Endodermal cell (in vitro differentiated cells): ENCODE measurements around the gene CXCL5. TPM values are rescaled to one million over a fixed set of nuclear protein-coding genes. Genes with fewer than 3 reads are reported as not detected.

Experiments used
- DNase-seq: peaks from one replicate; pipeline ENCODE4 v3.0.0-alpha.2; 2017
- H3K27ac ChIP-seq: 2 replicates; pipeline ENCODE4 v1.5.1; 2013; ENCODE audit warnings: mild to moderate bottlenecking, low read depth, low read length, moderate library complexity
- H3K27me3 ChIP-seq: 2 replicates; pipeline ENCODE4 v1.6.1; 2013; ENCODE audit warnings: mild to moderate bottlenecking, low read length, moderate library complexity; ENCODE audit not compliant: insufficient read depth, control insufficient read depth, poor library complexity, severe bottlenecking
- H3K36me3 ChIP-seq: 2 replicates; pipeline ENCODE4 v1.7.0; 2013; ENCODE audit warnings: mild to moderate bottlenecking, low read length, moderate library complexity; ENCODE audit not compliant: control insufficient read depth, insufficient read depth
- H3K4me1 ChIP-seq: one replicate; pipeline ENCODE4 v1.7.0; 2013; ENCODE audit warnings: low read length; ENCODE audit not compliant: control insufficient read depth, insufficient read depth
- H3K4me3 ChIP-seq: 2 replicates; pipeline ENCODE4 v1.5.1; 2013; ENCODE audit warnings: mild to moderate bottlenecking, low read length, moderate library complexity
- H3K9ac ChIP-seq: 2 replicates; pipeline ENCODE4 v1.6.1; 2013; ENCODE audit warnings: mild to moderate bottlenecking, low read length, moderate library complexity; ENCODE audit not compliant: poor library complexity, severe bottlenecking; ENCODE audit errors: extremely low read depth
- H3K9me3 ChIP-seq: 2 replicates; pipeline ENCODE4 v1.6.1; 2013; ENCODE audit warnings: mild to moderate bottlenecking, low read length, moderate library complexity; ENCODE audit not compliant: control insufficient read depth
- H3K27ac Mint-ChIP-seq: 2 replicates; pipeline ENCODE4 v1.8.0; 2020; ENCODE audit warnings: mixed read lengths
- H3K27me3 Mint-ChIP-seq: 2 replicates; pipeline ENCODE4 v1.8.0; 2021; ENCODE audit warnings: mild to moderate bottlenecking, mixed read lengths; ENCODE audit not compliant: insufficient read depth
- H3K36me3 Mint-ChIP-seq: 2 replicates; pipeline ENCODE4 v1.8.0; 2020; ENCODE audit warnings: low read depth, mixed read lengths
- H3K4me1 Mint-ChIP-seq: 2 replicates; pipeline ENCODE4 v1.8.0; 2020; ENCODE audit warnings: mixed read lengths
- H3K4me3 Mint-ChIP-seq: 2 replicates; pipeline ENCODE4 v1.8.0; 2020; ENCODE audit warnings: mild to moderate bottlenecking, moderate library complexity, mixed read lengths
- H3K9me3 Mint-ChIP-seq: 2 replicates; pipeline ENCODE4 v1.8.0; 2020; ENCODE audit warnings: mild to moderate bottlenecking, mixed read lengths
- WGBS, 2 experiments: methylation state at CpG; one replicate each; pipeline versions ENCODE4 v1.1.5 to v1.1.7; 2013; ENCODE audit warnings: missing lambda C conversion rate in 2 of 2, mixed read lengths in 1 of 2; ENCODE audit not compliant: insufficient coverage in 1 of 2, insufficient read length in 1 of 2; 5-methylcytosine and 5-hydroxymethylcytosine counted together
- total RNA-seq, 2 donors: library from RNA; stranded (reverse); fragmentation: NEBNext Ultra II Directional in 1 of 2; extraction: Animal tissue kit (Norgen Biotek cat#: 25700) in 1 of 2; gene quantifications; 2 replicates in 1 of 2; 3 replicates in 1 of 2; pipeline ENCODE4 v1.2.1, GENCODE V29; 2021
- TF ChIP-seq, protein P1 (sequence below): fragments of 200-600 bp; sonication (generic); conservative IDR thresholded peaks from 2 replicates; pipeline ENCODE4 v1.5.0; 2021; ENCODE audit warnings: antibody characterized with exemption, mild to moderate bottlenecking

The CXCL5 gene
- total RNA-seq, 2 donors from 2014 or later, result 0.73 to 10.7 TPM

DNA sequence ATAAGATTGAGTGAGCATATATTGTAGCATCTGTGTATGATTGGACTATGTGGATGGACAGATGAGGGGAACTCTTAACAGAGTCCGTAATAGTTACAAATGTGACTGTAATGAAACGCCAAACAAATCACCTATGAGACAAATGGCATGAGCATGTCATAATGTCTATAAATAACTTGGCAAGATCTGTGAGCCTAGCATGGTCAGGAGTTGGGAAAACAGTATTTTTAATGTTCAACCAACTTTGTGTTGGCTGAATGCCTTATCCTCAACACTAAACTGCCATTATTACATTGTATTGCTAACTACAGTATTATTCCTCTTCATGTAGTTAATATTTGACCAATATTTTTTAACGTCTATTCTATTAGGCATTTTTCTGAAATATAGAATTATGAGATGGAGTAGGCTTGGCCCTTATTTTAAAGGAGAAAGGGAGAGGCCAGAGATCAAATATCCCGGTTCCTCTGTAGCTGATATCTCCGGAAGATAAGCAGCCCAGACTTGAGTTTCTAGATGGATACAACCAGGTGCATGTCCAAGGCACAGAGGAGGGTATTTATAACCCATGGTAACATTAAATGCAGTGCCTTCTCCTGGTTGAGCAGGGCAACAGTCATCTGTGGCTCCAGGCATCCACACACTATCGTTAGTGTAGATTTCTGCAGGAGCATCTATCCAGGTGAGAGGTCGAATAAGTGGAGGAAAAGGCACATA is 49.3 kb downstream of the CXCL5 start:
- Histone ChIP-seq H3K9ac (no peak overlapping the region), H3K4me3 (no peak overlapping the region), H3K36me3 (no peaks in the 10 kb centered on the region), H3K27me3 (peaks cover 70% of the 10 kb centered on the region), H3K27ac (no peak overlapping the region), H3K9me3 (peaks cover 2% of the 10 kb centered on the region), H3K4me1 (no peaks in the 10 kb centered on the region)
- Mint-ChIP-seq H3K36me3 (peaks cover under 1% of the 10 kb centered on the region), H3K9me3 (peaks cover 12% of the 10 kb centered on the region), H3K27ac (no peak overlapping the region), H3K27me3 (peaks cover 78% of the 10 kb centered on the region), H3K4me3 (no peak overlapping the region), H3K4me1 (peaks cover 7% of the 10 kb centered on the region)
- no peak for DNase-seq
- TF ChIP-seq, protein P1, sequence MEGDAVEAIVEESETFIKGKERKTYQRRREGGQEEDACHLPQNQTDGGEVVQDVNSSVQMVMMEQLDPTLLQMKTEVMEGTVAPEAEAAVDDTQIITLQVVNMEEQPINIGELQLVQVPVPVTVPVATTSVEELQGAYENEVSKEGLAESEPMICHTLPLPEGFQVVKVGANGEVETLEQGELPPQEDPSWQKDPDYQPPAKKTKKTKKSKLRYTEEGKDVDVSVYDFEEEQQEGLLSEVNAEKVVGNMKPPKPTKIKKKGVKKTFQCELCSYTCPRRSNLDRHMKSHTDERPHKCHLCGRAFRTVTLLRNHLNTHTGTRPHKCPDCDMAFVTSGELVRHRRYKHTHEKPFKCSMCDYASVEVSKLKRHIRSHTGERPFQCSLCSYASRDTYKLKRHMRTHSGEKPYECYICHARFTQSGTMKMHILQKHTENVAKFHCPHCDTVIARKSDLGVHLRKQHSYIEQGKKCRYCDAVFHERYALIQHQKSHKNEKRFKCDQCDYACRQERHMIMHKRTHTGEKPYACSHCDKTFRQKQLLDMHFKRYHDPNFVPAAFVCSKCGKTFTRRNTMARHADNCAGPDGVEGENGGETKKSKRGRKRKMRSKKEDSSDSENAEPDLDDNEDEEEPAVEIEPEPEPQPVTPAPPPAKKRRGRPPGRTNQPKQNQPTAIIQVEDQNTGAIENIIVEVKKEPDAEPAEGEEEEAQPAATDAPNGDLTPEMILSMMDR, result no peak
- WGBS, 2 experiments, result 94% methylated on average over 6 to 7 of the region's 7 CpGs

- H3K9ac ChIP-seq, result no peak overlapping the region
- H3K9me3 ChIP-seq, result no peaks in the 10 kb centered on the region
- H3K4me3 Mint-ChIP-seq, result no peak overlapping the region
- no peak overlapping the region for H3K27ac ChIP-seq
- H3K27ac Mint-ChIP-seq, result no peak overlapping the region
- TF ChIP-seq, protein P1, result no peak
- H3K27me3 ChIP-seq, result peaks cover 79% of the 10 kb centered on the region
- no peaks in the 10 kb centered on the region for H3K4me1 ChIP-seq
- no peaks in the 10 kb centered on the region for H3K36me3 ChIP-seq
- no peaks in the 10 kb centered on the region for H3K36me3 Mint-ChIP-seq
- peaks cover 86% of the 10 kb centered on the region for H3K27me3 Mint-ChIP-seq
- no peak for DNase-seq
- H3K4me3 ChIP-seq, result no peak overlapping the region
- H3K4me1 Mint-ChIP-seq, result peaks cover 13% of the 10 kb centered on the region
- H3K9me3 Mint-ChIP-seq, result peaks cover 4% of the 10 kb centered on the region
- WGBS, 2 experiments, result no CpG with 5 or more reads among the region's 1 CpG
Measured at GRCh38 chr4:73948291-73948690, 50.2 kb downstream of the CXCL5 start.

GRCh38 chr4:73947239-73947985 is 51.1 kb downstream of the CXCL5 start:
- WGBS, 2 experiments, result 85 to 100% methylated on average over 2 to 3 of the region's 3 CpGs

More at GRCh38 chr4:73947239-73947985, 51.1 kb downstream of the CXCL5 start:
- TF ChIP-seq, protein P1, result no peak
- Histone ChIP-seq H3K4me3 (no peak overlapping the region), H3K36me3 (no peaks in the 10 kb centered on the region), H3K27me3 (peaks cover 88% of the 10 kb centered on the region), H3K9ac (no peak overlapping the region), H3K4me1 (no peaks in the 10 kb centered on the region), H3K9me3 (no peaks in the 10 kb centered on the region), H3K27ac (no peak overlapping the region)
- H3K4me1 Mint-ChIP-seq, result peaks cover 14% of the 10 kb centered on the region
- H3K4me3 Mint-ChIP-seq, result no peak overlapping the region
- no peak overlapping the region for H3K27ac Mint-ChIP-seq
- peaks cover 94% of the 10 kb centered on the region for H3K27me3 Mint-ChIP-seq
- no peak for DNase-seq
- no peaks in the 10 kb centered on the region for H3K36me3 Mint-ChIP-seq
- H3K9me3 Mint-ChIP-seq, result no peaks in the 10 kb centered on the region
